GM12878 (cell line): ENCODE data around the gene VAV2. TPM values are rescaled to one million over a fixed set of nuclear protein-coding genes. Genes with fewer than 3 reads are reported as not detected.

Source experiments
- EGR1 ChIP-seq, 2 experiments: IDR thresholded peaks; 1 replicate in 1 of 2; 2 replicates in 1 of 2; pipeline ENCODE4 v1.6.1; 2011 to 2012; ENCODE audit warnings: low read depth in 2 of 2, low read length in 2 of 2, borderline replicate concordance in 1 of 2, mild to moderate bottlenecking in 1 of 2, moderate library complexity in 1 of 2
- NBN ChIP-seq: fragments of 450-650 bp; IDR thresholded peaks from 2 replicates; pipeline ENCODE4 v1.6.1; 2016
- NFYB ChIP-seq: IDR thresholded peaks from 2 replicates; pipeline ENCODE4 v1.6.1; 2011; ENCODE audit warnings: low read depth, mild to moderate bottlenecking, low read length, improper control_type of control experiment, moderate library complexity; ENCODE audit not compliant: insufficient read depth
- NRF1 ChIP-seq: conservative IDR thresholded peaks from 2 replicates; pipeline ENCODE4 v1.6.1; 2011; ENCODE audit warnings: mild to moderate bottlenecking, low read depth, low read length, improper control_type of control experiment
- POLR2A ChIP-seq: IDR thresholded peaks from 2 replicates; pipeline ENCODE4 v1.6.1; 2011; ENCODE audit warnings: low read depth, mild to moderate bottlenecking, low read length
- SUZ12 ChIP-seq: fragments of 200-600 bp; sonication (generic); IDR thresholded peaks from one replicate; pipeline ENCODE4 v1.6.1; 2018; ENCODE audit warnings: antibody characterized with exemption, mild to moderate bottlenecking; ENCODE audit not compliant: unreplicated experiment
- polyA plus RNA-seq, 11 experiments: library from polyadenylated mRNA; depleted of rRNA in 4 of 11; unstranded in 6 of 11; stranded (reverse) in 5 of 11; fragments of >200 nt; fragmentation: Nextera tagmentation in 4 of 11; fragmentation: Illumina TruSeq in 1 of 11; extraction: Ambion mirVana in 4 of 11; extraction: Trizol in 1 of 11; gene quantifications; 1 replicate in 1 of 11; 2 replicates in 10 of 11; pipeline versions ENCODE4 v1.2.1 to v1.2.3, GENCODE V29; 2011 to 2016; ENCODE audit warnings: inconsistent platforms in 2 of 11, missing spikeins in 2 of 11, low read depth in 1 of 11
- total RNA-seq, 4 experiments: library from RNA; depleted of rRNA in 3 of 4; stranded (reverse); fragments of >200 nt in 3 of 4; fragmentation: Illumina TruSeq in 1 of 4; extraction: Trizol in 1 of 4; gene quantifications; 2 replicates each; pipeline versions ENCODE4 v1.2.1 to v1.2.3, GENCODE V29; 2013 to 2021
- TF ChIP-seq, protein P1 (sequence below): fragments of 450-650 bp; IDR thresholded peaks from 2 replicates; pipeline ENCODE4 v1.6.1; 2018; ENCODE audit warnings: borderline replicate concordance, mild to moderate bottlenecking; ENCODE audit not compliant: partially characterized antibody
- TF ChIP-seq, protein P2 (sequence below): IDR thresholded peaks from 2 replicates; pipeline ENCODE4 v1.6.1; 2012; ENCODE audit warnings: improper control_type of control experiment, low read depth, low read length; ENCODE audit not compliant: insufficient replicate concordance

The VAV2 gene
- total and polyA plus RNA-seq, 10 of the 15 experiments (the other 5 are each of a cell fraction or from before 2014, with no cell fraction given) = 0.13 to 43.9 (median 16.9) TPM

DNA sequence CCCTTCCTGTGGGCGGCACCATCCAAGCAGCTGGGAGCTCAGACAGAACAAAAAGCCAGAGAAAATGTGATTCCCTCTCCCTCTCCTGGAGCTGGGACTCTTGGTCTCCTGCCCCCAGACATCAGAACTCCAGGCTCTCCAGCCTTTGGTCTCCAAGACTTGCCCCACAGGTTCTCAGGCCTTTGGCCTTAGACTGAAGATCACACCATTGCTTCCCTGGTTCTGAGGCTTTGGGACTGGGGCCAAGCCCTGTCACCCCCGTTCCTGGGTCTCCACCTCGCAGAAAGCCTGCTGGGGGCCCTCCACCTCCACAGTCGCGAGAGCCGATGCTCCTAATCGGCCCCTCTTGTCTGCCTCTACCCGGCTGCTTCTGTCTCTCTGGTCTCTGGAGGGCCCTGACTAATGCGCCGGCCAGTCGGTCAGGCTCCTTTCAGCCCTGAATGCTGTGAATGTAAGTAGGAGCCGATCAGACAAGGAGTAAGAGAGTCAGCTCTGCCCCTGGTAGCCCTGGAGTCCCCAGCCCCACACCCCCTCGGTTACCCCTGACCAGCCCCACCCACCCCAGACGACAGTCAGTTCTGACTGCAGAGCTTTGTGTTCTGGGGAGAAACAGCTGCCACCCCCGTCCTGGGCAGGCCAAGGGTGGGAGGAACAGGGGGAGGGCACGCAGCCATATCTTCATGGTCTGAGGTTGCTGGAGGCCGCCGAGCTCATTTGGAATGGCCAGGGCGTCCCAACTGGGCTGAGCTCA lies 57.5 kb downstream of the VAV2 start (continued):
- TF ChIP-seq NFYB = no peak
- TF ChIP-seq NRF1 = no peak
- TF ChIP-seq, protein P1, sequence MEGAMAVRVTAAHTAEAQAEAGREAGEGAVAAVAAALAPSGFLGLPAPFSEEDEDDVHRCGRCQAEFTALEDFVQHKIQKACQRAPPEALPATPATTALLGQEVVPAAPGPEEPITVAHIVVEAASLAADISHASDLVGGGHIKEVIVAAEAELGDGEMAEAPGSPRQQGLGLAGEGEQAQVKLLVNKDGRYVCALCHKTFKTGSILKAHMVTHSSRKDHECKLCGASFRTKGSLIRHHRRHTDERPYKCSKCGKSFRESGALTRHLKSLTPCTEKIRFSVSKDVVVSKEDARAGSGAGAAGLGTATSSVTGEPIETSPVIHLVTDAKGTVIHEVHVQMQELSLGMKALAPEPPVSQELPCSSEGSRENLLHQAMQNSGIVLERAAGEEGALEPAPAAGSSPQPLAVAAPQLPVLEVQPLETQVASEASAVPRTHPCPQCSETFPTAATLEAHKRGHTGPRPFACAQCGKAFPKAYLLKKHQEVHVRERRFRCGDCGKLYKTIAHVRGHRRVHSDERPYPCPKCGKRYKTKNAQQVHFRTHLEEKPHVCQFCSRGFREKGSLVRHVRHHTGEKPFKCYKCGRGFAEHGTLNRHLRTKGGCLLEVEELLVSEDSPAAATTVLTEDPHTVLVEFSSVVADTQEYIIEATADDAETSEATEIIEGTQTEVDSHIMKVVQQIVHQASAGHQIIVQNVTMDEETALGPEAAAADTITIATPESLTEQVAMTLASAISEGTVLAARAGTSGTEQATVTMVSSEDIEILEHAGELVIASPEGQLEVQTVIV = no peak
- TF ChIP-seq EGR1 (IDR thresholded peaks at IDR 0.05; ENCODE audit: borderline replicate concordance in 1 of 2, low read depth in 2 of 2, low read length in 2 of 2) = no peak
- TF ChIP-seq, protein P2, sequence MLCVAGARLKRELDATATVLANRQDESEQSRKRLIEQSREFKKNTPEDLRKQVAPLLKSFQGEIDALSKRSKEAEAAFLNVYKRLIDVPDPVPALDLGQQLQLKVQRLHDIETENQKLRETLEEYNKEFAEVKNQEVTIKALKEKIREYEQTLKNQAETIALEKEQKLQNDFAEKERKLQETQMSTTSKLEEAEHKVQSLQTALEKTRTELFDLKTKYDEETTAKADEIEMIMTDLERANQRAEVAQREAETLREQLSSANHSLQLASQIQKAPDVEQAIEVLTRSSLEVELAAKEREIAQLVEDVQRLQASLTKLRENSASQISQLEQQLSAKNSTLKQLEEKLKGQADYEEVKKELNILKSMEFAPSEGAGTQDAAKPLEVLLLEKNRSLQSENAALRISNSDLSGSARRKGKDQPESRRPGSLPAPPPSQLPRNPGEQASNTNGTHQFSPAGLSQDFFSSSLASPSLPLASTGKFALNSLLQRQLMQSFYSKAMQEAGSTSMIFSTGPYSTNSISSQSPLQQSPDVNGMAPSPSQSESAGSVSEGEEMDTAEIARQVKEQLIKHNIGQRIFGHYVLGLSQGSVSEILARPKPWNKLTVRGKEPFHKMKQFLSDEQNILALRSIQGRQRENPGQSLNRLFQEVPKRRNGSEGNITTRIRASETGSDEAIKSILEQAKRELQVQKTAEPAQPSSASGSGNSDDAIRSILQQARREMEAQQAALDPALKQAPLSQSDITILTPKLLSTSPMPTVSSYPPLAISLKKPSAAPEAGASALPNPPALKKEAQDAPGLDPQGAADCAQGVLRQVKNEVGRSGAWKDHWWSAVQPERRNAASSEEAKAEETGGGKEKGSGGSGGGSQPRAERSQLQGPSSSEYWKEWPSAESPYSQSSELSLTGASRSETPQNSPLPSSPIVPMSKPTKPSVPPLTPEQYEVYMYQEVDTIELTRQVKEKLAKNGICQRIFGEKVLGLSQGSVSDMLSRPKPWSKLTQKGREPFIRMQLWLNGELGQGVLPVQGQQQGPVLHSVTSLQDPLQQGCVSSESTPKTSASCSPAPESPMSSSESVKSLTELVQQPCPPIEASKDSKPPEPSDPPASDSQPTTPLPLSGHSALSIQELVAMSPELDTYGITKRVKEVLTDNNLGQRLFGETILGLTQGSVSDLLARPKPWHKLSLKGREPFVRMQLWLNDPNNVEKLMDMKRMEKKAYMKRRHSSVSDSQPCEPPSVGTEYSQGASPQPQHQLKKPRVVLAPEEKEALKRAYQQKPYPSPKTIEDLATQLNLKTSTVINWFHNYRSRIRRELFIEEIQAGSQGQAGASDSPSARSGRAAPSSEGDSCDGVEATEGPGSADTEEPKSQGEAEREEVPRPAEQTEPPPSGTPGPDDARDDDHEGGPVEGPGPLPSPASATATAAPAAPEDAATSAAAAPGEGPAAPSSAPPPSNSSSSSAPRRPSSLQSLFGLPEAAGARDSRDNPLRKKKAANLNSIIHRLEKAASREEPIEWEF = no peak
- TF ChIP-seq SUZ12 = no peak
- TF ChIP-seq POLR2A = no peak
- no peak for TF ChIP-seq NBN
